Astrocyte of the cerebellum (primary cell): ENCODE results near the gene WDR19.
"Not testable (repeated sequence)": the region's sequence is repeated elsewhere in the genome, so short reads cannot be mapped to it uniquely, and the experiment has no call there.

Experiments
- DNase-seq: peaks from one replicate; pipeline ENCODE4 v3.0.0-alpha.2; 2011; ENCODE audit warnings: low read depth
- H3K4me3 ChIP-seq: 2 replicates; pipeline ENCODE4 v1.5.1; 2011; ENCODE audit warnings: mild to moderate bottlenecking, low read depth, low read length, moderate library complexity
- CTCF ChIP-seq: IDR thresholded peaks from 2 replicates; pipeline ENCODE4 v1.5.1; 2012; ENCODE audit warnings: low read length, low read depth, moderate library complexity, mild to moderate bottlenecking; ENCODE audit errors: missing control alignments
- in situ Hi-C: cut with HindIII; loops from 2 replicates; pipeline ENCODE4 v1.10.0; 2017; ENCODE audit warnings: low sequenced_read_pairs

WDR19 gene

GRCh38 chr4:39263895-39264294, 81.6 kb downstream of the WDR19 start:
- TF ChIP-seq CTCF = no peak
- DNase-seq = no peak
- in situ Hi-C loops = no loop called here
- H3K4me3 ChIP-seq = no peak overlapping the region

GRCh38 chr4:39274503-39274902, 92.2 kb downstream of the WDR19 start:
- DNase-seq = no peak
- no peak overlapping the region for H3K4me3 ChIP-seq
- TF ChIP-seq CTCF = no peak
- in situ Hi-C loops = no loop called here

GRCh38 chr4:39277661-39278060, 95.3 kb downstream of the WDR19 start:
- DNase-seq, in situ Hi-C loops, H3K4me3 ChIP-seq: not testable (repeated sequence)

DNA sequence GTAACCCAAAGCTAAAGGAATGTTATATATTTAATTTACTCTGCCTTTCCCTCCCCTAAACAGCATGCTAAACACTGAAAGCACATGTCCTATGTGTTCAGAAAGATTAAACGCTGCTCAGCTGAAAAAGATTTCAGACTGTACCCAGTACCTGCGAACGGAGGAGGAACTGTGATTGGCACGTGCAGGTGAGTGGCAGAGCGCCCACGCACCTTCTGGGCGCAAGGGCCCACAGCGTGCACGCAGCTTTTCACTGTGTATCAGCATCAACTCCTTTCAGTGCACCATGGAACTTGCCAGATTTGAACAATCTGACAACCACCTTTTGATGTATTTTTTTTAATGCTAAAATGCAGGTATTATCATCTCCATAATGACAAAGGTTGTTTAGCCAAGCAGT, 96.1 kb downstream of the WDR19 start:
- TF ChIP-seq CTCF = no peak
- H3K4me3 ChIP-seq = no peak overlapping the region
- DNase-seq = no peak
- in situ Hi-C loops = no loop called here

DNA sequence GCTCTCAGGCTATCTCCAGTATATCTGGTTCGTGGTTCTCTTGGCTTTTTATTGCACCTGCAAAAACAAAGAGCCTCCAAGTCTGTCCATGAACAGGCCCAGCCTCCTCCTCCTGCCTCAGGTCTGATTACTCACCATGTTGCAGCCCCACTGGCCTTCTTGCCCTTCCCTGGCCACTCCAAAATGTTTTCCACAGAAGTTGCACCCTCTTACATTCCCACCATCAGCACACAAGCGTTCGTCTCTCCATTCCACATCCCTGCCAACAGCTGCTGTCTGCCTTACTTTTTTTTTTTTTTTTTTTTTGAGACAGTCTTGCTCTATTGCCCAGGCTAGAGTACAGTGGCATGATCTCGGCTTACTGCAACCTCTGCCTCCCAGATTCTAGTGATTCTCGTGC, 97.1 kb downstream of the WDR19 start:
- in situ Hi-C loops = no loop called here
- TF ChIP-seq CTCF = no peak
- no peak for DNase-seq
- H3K4me3 ChIP-seq = no peak overlapping the region

DNA sequence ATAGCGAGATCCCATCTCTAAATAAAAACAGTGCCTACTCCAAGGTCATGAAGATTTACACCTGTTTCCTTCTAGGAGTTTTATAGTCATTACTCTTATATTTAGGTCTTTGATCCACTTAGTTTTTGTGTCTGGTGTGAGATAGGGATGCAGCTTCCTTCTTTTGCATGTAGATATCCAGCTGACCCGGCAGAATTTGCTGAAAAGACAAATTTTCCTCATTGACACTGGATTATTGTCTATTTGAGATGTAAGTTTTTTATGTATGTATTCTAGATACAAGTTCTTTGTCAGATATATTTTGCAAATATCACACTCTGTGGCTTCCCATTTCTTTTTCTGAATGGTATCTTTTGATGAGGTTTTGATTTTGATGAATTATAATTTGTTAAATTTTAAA, 98.4 kb downstream of the WDR19 start:
- in situ Hi-C loops = no loop called here
- no peak overlapping the region for H3K4me3 ChIP-seq
- DNase-seq = no peak
- no peak for TF ChIP-seq CTCF

DNA sequence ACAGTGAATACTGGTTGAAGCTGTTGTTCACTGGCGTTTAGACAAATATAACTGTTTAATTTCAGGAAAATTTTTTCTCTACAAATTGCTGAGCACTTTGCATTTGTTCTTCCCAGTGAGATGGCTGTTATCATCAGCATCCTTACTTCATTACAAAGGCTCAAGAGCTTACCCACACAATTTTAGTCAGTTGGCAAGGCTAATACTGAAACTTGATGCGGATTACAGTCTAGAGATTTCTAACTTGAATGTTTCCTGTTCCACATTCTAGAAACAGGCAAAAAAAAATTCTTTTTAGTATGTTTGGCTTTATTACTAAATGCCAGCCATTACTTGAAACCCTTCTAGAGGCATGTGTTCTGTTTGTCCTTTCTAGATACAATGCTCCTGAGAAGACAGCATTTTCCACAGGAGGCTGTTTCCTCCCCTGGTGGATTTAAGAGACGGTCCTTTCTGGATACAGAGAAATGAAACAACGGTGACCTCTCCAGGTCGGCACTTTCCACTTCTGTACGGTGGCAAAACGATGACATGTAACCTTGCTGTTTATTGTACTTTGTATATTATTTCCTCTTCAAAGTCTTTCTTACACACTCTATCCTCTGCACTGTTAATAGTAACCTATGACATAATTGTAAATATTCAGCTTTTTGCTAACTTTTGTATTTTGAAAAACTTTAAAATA, 102.9 kb downstream of the WDR19 start:
- in situ Hi-C loops = no loop called here
- DNase-seq = no peak
- H3K4me3 ChIP-seq = no peak overlapping the region
- TF ChIP-seq CTCF = no peak
